ENCODE results near the gene ABCA10.
"Not testable (repeated sequence)": the region's sequence is repeated elsewhere in the genome, so short reads cannot be mapped to it uniquely, and the experiment has no call there.

ABCA10 gene, protein sequence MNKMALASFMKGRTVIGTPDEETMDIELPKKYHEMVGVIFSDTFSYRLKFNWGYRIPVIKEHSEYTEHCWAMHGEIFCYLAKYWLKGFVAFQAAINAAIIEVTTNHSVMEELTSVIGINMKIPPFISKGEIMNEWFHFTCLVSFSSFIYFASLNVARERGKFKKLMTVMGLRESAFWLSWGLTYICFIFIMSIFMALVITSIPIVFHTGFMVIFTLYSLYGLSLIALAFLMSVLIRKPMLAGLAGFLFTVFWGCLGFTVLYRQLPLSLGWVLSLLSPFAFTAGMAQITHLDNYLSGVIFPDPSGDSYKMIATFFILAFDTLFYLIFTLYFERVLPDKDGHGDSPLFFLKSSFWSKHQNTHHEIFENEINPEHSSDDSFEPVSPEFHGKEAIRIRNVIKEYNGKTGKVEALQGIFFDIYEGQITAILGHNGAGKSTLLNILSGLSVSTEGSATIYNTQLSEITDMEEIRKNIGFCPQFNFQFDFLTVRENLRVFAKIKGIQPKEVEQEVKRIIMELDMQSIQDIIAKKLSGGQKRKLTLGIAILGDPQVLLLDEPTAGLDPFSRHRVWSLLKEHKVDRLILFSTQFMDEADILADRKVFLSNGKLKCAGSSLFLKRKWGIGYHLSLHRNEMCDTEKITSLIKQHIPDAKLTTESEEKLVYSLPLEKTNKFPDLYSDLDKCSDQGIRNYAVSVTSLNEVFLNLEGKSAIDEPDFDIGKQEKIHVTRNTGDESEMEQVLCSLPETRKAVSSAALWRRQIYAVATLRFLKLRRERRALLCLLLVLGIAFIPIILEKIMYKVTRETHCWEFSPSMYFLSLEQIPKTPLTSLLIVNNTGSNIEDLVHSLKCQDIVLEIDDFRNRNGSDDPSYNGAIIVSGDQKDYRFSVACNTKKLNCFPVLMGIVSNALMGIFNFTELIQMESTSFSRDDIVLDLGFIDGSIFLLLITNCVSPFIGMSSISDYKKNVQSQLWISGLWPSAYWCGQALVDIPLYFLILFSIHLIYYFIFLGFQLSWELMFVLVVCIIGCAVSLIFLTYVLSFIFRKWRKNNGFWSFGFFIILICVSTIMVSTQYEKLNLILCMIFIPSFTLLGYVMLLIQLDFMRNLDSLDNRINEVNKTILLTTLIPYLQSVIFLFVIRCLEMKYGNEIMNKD (N-terminal part only)

DNA sequence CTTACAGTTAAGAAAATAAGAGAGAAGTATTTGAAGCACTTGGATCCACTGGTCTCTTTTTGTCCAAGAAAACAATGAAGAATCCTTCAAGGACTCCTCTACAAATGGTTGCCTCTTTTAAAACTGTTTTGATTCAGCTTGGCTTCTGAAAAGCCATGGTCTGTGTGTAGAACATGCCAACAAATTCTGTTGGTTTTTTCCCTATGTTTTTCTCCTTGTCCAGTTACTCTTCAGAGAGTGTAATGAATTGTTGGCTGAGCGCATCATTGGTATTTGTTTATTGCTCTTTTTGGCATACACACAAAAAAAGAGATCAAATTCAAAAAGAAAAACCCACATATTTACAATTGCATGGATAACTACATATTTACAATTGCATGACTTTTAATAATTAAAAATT is at the start of gene ABCA10:
Gene ABCA10 (minus strand): TSS at position 249 of the 400 bp plus-strand sequence. CDS start 3,466 bp downstream, outside the sequence.
- no peak for DNase-seq (ENCODE audit: low read depth, low spot score)

DNA sequence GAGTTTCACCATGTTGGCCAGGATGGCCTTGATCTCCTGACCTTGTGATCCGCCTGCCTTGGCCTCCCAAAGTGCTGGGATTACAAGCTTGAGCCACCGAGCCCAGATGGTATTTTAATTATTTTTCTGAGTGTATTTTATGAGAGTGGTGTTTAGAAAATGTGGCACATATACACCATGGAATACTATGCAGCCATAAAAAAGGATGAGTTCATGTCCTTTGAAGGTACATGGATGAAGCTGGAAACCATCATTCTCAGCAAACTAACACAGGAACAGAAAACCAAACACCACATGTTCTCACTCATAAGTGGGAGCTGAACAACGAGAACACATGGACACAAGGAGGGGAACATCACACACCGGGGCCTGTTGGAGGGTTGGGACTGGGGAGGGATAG is 47.7 kb upstream of the ABCA10 start:
- DNase-seq (ENCODE audit: low read depth, low spot score), result not testable (repeated sequence)

DNA sequence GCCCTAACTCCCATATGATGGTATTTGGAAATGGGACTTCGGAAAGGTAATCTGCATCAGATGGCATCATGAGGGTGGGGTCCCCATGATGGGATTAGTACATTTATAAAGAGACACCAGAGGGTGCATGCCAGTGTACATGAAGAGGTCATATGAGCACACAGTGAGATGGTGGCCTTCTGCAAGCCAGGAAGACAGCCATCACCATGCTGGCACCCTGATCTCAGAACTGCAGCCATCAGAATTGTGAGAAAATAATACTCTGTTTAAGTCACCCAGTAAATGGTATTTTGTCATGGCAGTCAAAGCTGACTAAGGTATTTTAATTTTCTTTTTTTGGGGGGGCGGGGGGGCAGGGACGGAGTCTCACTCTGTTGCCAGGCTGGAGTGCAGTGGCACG is 47.1 kb upstream of the ABCA10 start:
- DNase-seq (ENCODE audit: low read depth, low spot score), result no peak

DNA sequence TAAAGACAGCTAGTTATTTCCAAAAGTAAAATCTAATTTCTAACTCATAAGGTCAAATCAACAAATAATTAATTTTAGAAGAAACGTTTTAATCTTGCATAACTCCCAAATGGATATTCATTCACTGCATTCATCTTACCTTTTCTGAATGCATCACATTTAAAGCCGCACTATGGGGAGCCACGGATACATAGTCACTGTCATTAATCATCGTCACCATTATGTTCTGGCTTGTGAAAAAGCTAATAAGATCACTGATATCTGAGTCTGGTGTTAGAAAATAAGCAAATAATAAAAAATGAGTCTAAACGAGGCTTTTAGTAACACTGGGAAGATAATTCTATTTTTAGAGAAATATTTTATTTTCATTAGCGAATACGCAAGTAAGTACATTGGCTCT is 42.4 kb upstream of the ABCA10 start:
- DNase-seq (ENCODE audit: low read depth, low spot score), result no peak

DNA sequence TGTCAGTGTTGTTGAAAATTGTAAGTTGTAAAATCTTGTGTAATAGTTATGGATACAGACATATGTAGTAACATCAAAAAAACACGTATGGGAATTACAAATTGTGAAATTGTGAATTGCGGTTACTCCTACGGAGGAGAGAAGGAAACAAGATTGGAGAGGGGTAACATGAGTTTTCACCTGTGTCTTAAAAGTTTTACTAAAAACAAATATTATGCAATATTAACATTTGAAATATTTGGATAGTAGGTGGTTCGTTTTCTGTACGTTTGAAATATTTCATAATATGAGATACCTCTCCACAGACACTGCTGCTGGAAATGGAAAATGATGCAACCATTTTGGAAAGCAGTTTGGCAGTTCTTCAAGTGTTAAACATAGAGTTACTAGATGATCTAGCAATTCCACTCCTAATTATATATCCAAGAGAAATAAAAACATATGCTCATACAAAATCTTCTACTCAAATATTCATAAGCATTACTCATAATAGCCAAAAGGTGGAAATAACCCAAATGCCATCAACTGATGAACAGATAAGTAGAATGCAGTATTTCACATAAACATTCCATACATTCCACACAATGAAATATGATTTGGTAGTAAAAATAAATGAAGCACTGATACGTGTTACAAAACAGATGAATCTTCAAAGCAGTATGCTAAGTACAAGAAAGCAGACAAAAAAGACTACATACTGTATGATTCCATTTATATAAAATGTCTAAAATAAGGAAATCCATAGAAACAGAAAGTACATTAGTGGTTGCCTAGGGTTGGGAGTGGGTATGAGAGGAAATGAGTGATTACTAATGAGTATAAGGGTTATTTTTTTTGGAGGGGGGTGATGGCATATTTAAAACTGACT is 40.7 kb upstream of the ABCA10 start:
- no peak for DNase-seq (ENCODE audit: low read depth, low spot score)

DNA sequence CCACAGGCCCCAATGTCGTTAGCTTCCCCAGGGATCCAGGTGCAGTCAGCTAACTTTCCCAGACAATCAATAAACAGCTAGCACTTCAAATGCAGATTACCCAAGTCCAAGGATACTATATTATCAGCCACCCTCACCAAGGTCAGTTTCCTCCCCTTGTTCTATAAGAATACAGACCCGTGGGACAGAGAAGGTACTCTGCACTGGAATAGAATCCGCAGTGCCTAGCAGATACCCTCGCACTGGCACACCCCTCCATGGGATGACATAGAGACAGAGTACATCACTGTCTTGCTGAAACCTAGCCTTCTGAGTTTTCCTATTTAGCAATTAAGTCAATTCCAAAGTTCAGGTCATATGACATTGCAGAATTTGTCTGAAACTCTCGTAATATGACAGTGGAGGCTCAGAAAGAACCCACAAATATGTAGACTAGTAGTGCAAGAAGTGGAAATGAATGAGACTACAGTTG is 40.0 kb upstream of the ABCA10 start:
- DNase-seq (ENCODE audit: low read depth, low spot score), result no peak

DNA sequence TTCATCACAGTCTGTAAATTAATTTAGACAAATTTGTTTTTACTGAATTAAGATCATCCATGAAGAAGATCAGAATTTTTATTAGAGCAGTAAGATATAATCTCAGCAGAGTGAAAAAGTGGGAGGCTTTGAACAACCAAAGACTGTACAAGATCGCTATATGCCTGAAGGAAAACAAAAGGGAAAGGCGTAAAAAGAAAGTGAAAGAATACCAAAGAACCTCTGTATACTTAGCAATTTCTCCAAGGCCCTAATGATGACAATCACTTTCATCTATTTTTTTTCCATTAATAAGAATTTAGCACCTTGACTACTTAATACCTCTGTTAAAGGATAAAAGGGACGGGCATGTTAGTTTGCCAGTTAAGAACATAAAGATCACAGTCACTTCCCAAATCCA is 38.6 kb upstream of the ABCA10 start:
- no peak for DNase-seq (ENCODE audit: low read depth, low spot score)

DNA sequence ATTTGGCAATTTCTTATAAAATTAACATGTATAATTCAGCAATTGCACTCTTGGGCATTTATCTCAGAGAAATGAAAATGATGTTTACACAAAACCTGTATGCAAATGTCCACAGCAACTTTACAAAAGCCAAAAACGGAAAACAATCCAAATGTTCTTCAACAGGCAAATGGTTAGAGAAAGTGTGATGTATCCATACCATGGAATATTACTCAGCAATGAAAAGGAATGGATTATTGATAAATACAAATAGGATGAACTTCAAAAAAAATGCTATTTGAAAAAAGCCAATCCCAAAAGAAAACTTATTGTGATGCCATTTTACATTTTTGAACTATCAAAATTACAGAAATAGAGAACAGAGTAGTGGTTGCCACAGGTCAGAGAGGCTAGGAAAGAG is 37.2 kb upstream of the ABCA10 start:
- no peak for DNase-seq (ENCODE audit: low read depth, low spot score)

DNA sequence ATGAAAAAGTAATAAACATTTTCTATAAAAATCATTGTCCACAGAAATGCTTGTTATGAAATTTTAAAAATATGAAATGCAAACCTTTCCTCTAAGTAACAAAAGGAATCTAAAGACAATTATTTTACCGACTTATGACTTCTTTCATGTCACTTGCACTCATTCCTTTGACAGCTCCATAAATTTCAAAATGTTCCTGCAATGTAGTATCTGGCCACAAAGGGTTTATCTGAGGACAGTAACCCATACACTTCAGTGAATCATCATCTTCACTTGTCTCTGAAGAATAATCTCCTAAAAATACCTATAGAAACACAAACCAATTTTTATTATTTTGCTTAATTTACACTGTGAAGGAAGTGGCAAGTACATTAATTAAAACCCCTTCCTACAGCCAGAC is 25.6 kb upstream of the ABCA10 start:
- no peak for DNase-seq (ENCODE audit: low read depth, low spot score)

DNA sequence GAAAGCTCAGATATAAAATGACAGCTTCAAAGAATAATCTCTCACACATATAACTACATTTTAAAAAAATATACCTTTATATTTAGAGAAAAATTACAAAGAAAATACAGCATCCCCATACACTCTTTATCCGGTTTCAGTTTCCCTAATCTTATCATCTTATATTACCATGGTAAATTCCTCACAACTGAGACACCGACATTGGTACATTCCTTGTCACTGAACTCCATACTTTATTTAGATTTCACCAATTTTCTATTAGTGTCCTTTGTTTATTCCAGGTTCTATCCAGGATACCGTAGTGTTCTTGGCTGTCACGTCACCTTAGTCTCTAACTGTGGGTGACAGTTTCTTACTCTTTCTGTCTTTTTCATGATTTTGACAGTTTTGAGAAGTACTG is 22.0 kb upstream of the ABCA10 start:
- no peak for DNase-seq (ENCODE audit: low read depth, low spot score)

DNA sequence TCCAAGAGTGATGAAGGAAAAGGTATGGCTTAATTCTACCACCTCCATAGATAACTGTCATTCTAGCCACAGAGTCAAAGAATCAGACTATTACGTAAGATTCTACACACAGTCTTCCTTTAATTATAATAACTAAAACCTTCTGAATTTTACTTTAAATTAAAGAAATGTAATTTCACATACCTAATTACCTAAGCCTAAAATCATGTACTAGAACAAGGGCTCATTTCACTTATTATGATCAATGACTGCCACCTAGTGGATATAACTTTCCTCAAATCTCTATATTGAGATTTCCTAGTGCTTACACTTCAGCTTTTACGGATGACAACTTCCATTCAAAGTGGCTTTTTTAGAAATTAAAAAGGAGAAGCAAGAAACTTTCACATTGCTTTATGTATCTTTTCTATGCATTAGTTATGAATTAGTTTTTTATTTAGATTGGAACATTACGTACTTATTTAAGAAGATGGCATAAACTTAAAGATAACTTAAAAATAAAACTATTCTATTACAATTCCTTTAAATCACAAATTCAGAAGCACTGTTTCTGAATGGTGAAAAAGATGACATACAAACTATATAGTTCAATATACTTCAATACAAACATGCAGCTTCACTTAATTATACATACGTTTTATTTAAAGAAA is 18.2 kb upstream of the ABCA10 start:
- DNase-seq (ENCODE audit: low read depth, low spot score), result no peak

DNA sequence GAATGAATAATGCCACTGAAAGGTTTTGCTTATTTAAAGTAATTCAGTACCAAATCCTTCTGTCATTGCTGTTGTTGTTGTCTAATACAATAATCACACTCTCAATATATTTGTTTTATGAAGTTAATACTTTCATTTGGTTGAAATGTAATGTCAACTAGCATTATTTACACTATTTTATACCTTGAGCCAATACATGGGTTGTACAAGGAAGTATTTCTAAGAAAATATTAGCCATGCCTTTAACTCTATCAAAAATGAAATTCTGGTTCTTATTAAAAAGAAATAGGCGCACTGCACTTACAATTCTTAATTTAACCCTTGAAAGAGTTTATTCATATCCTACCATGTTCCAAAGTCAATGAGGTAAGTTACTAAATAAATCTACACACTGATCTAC is 17.6 kb upstream of the ABCA10 start:
- DNase-seq (ENCODE audit: low read depth, low spot score), result no peak

DNA sequence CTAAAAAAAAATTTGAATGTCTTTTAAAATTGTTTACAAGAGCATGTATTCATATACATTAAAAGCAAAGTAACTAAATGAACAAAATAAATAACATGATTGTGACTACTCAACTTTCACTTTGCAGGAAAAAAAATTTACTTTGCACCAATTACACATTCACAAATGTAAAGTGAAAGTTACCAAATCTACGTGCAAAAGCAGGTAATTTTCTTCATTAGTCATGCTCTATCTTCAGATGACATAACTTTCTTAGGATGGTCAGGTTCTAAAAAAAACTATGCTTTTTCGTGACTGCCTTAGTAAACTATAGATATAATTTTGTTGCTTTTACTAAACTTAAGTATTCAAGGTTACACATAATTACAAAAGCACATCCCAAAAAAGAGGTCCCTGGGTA is 17.0 kb upstream of the ABCA10 start:
- DNase-seq (ENCODE audit: low read depth, low spot score), result no peak

DNA sequence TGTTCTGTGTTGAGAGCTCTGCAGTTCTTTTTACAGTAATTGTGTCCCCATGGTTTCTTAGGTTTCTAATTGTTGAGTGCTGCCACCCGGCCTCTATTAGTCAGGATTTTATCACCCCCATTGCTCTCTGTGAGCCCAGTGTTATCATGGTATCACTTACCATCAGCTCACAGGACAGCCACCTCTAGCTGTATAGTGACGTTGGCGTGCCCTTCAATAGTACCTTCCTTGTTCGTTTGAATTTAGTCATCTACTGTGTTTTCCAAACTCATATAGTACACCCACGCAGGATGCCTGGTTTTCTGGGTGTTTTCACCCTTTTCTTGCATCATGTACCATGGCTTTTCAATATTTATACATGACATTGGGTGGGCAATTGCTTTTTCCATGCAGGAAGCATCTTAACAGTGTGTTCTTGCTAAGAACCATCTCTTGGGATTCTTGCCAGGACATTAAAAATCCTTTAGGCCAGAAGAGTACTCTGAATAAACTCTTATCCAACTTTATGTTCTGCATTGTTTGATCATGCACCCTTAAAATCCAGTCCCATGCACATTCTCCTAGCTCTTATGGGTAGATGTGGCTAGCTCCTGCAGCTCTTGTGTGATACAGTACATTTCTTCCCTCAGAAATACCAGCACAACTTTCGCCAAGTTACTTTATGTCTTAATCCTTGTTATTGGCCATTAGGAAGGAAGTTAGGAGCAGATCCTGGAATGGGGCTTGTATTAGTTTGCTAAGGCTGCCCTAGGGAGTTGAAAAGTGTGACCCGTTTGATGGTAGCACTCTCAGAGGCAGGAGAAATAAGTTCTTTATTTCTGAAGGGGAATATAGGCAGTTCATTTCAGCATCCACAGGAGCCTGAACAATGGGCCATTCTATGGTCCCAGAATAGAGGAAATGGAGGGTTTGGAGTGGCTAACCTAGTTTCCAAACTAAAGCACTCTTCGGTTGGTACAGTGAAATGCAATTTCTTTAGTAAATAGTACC is 11.3 kb upstream of the ABCA10 start:
- DNase-seq (ENCODE audit: low read depth, low spot score), result no peak

DNA sequence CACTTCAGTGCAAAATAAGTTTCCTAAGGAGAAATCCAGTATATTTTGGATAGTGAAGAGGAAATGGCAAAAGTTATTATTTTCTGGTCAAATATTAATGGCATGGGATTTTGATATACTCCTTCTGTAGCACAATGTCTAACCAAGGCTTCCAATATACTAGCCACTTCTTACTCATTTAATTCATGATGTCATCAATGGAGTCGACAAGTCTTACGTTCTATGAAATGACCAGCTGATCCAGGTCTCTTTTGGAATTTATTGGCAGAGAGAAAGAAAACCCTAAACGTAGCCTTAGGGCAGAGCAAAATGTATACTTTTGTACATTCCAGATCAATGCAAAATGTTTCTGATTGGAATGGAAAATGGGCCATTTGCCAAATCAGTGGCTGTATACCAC is 8.3 kb upstream of the ABCA10 start:
- DNase-seq (ENCODE audit: low read depth, low spot score), result no peak

DNA sequence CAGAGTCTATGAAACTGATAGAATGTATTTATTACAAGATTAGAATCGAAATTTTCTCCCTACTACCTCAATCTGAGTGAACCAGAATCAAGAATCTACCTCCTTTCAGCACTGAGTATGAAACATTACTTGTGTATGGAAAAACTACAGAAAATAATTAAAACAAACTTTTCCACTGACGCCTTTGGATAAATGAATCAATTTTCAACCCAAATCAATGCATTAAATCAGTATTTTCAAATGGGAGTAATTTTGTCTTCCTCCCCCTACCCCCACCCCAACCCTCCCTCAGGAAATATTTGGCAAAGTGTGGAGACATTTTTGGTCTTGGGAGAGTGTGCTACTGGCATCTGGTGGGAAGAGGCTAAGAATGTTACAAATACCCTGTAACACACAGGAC is 7.8 kb upstream of the ABCA10 start:
- DNase-seq (ENCODE audit: low read depth, low spot score), result no peak

DNA sequence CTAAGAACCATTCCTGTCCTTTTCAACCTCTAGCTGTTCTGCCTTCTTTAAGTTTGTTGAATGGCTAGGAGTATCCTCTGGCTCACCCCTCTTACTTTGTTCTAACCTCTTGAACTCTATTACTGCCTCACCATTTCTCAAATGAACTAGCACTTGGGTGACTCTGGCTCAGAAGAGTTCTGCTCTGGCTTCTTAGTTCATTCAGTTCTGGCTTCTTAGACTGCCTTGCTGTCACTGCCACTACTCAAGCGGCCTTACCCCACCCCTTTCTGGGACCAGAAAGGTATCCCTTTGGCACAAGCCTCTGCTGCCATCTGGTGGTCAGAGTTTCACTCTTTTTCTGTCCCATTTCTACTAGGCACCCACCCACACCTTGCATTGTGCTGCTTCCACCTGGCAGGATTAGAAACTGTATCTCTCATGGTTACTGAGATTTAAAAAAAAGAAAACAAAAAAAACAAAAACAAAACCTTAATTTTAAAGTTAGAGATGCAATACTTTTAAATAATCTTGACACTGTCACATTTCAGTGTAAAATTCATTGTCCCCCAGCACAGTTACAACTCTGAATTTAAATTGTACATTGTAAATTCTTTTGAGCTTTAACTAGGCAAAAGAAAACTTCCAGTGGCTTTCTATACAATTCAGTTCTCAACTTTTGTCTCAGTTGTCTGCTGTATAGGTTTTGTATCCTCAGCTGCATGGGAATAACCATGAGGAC is 6.9 kb upstream of the ABCA10 start:
- DNase-seq (ENCODE audit: low read depth, low spot score), result peak; percentile 90

DNA sequence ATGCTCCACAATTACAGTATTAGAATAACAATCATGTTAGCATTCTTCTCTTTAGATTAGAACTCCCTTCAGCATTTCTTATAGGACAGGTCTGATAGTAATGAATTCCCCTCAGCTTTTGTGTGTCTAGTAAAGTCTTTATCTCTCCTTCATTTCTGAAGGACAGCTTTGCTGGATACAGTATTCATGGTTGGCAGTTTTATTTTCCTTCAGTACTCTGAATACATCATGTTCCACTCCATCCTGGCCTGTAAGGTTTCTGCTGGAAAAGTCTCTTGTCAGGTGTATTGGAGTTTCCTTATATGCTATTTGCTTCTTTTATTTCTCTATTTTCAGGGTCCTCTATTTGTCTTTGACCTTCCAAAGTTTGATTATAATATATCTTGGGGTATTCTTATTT is 4.0 kb upstream of the ABCA10 start:
- no peak for DNase-seq (ENCODE audit: low read depth, low spot score)

DNA sequence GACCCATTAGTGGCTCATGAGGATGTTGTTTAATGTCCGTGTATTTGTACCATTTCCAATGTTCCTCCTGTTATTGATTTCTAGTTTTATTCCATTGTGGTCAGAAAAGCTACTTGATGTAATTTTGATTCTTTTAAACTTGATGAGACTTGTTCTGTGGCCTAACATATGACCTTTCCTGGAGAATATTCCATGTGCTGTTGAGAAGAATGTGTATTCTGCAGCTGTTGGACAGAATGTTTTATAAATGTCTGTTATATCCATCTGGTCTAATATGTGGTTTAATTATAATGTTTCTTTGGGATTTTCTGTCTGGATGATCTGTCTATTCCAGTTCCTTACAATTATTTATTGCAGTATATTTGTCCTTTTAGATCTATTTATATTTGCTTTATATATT is 2.9 kb upstream of the ABCA10 start:
- DNase-seq (ENCODE audit: low read depth, low spot score), result no peak

All from ELF-1 (cell line).